Endothelial cell of umbilical vein (primary cell): Measurements from ENCODE around the gene RNF146. TPM values are rescaled to one million over a fixed set of nuclear protein-coding genes. Genes with fewer than 3 reads are reported as not detected.
"Not testable (repeated sequence)": the region's sequence is repeated elsewhere in the genome, so short reads cannot be mapped to it uniquely, and the experiment has no call there.

ENCODE experiments used
- BruUV-seq: library from RNA; stranded (reverse); fragments of 400-500 nt; replicated peaks from 2 replicates; lab custom pipeline; 2021; lab: Mats Ljungman, UMichigan
- CTCF ChIA-PET: fragments of 300-600, 350-600 bp; sonication (Branson Sonifier 250); formaldehyde crosslinking; loops from one replicate; lab custom pipeline; 2021; ENCODE audit warnings: antibody characterized with exemption, inconsistent platforms; lab: Charles Lee
- POLR2A ChIA-PET: fragments of 300-600, 350-600 bp; sonication (Branson Sonifier 250); formaldehyde crosslinking; loops from one replicate; lab custom pipeline; 2021; ENCODE audit warnings: antibody characterized with exemption, inconsistent platforms; lab: Charles Lee
- DNase-seq: peaks from one replicate; pipeline ENCODE4 v3.0.0-alpha.2; 2011; ENCODE audit warnings: low read depth, low spot score
- FAIRE-seq: peaks from 2 replicates; lab custom pipeline; 2011; peaks lifted over from hg19 to GRCh38; lab: Jason Lieb, UNC
- H2AFZ ChIP-seq: 2 replicates; pipeline ENCODE4 v1.6.0; 2012; ENCODE audit warnings: low read depth, low read length, control low read depth, inconsistent platforms
- H3K27ac ChIP-seq: 2 replicates; pipeline ENCODE4 v1.5.1; 2011; ENCODE audit warnings: low read depth, mild to moderate bottlenecking, control low read depth, low read length, moderate library complexity; ENCODE audit not compliant: insufficient read depth
- H3K27me3 ChIP-seq, 2 experiments: 2 replicates each; pipeline versions ENCODE4 v1.6.0 to v1.6.1; 2011; ENCODE audit warnings: low read length in 2 of 2, mixed read lengths in 1 of 2; ENCODE audit not compliant: control insufficient read depth in 2 of 2, insufficient read depth in 2 of 2
- H3K36me3 ChIP-seq, 2 experiments: 2 replicates in 1 of 2; 3 replicates in 1 of 2; pipeline ENCODE4 v1.5.1; 2011; ENCODE audit warnings: low read length in 2 of 2, mild to moderate bottlenecking in 1 of 2, moderate library complexity in 1 of 2; ENCODE audit not compliant: control insufficient read depth in 2 of 2, insufficient read depth in 2 of 2; ENCODE audit errors: extremely low read depth in 1 of 2
- H3K4me1 ChIP-seq: 3 replicates; pipeline ENCODE4 v1.5.1; 2011; ENCODE audit warnings: mild to moderate bottlenecking, low read length; ENCODE audit not compliant: control insufficient read depth, insufficient read depth; ENCODE audit errors: extremely low read depth
- H3K4me2 ChIP-seq: 2 replicates; pipeline ENCODE4 v1.6.1; 2011; ENCODE audit warnings: low read length, control low read depth, mixed read lengths; ENCODE audit not compliant: insufficient read depth
- H3K4me3 ChIP-seq, 3 experiments: fragments of 200-600 bp in 1 of 3; sonication (generic), shearing (Covaris generic) in 1 of 3; replicated peaks in 1 of 3; 2 replicates each; pipeline ENCODE4 v1.5.1; 2011 to 2016; ENCODE audit warnings: control low read depth in 3 of 3, low read length in 3 of 3, mild to moderate bottlenecking in 2 of 3, inconsistent platforms in 1 of 3, low read depth in 1 of 3, moderate library complexity in 1 of 3; ENCODE audit not compliant: insufficient read depth in 1 of 3
- H3K79me2 ChIP-seq: 2 replicates; pipeline ENCODE4 v1.6.0; 2012; ENCODE audit warnings: low read length, inconsistent platforms; ENCODE audit not compliant: control insufficient read depth, insufficient read depth
- H3K9ac ChIP-seq: replicated peaks from 2 replicates; pipeline ENCODE3; 2011; ENCODE audit warnings: low read length, control low read depth; ENCODE audit not compliant: insufficient read depth; ENCODE audit errors: extremely low read depth
- H3K9me1 ChIP-seq: replicated peaks from 3 replicates; pipeline ENCODE4 v1.6.0; 2011; ENCODE audit warnings: mild to moderate bottlenecking, low read length; ENCODE audit not compliant: control insufficient read depth, insufficient read depth; ENCODE audit errors: extremely low read depth
- H3K9me3 ChIP-seq: replicated peaks from 2 replicates; pipeline ENCODE4 v1.5.1; 2012; ENCODE audit warnings: low read length, inconsistent platforms; ENCODE audit not compliant: control insufficient read depth, insufficient read depth
- H4K20me1 ChIP-seq: replicated peaks from 2 replicates; pipeline ENCODE3; 2011; ENCODE audit warnings: mild to moderate bottlenecking, low read length; ENCODE audit not compliant: control insufficient read depth, insufficient read depth; ENCODE audit errors: extremely low read depth
- EZH2 ChIP-seq: IDR thresholded peaks from 2 replicates; pipeline ENCODE4 v1.6.1; 2012; ENCODE audit warnings: borderline replicate concordance, low read depth, mild to moderate bottlenecking, moderate library complexity, low read length, inconsistent platforms; ENCODE audit not compliant: severe bottlenecking
- FOS ChIP-seq: IDR thresholded peaks from 2 replicates; pipeline ENCODE4 v1.6.1; 2011; ENCODE audit warnings: mild to moderate bottlenecking, low read length, moderate library complexity, borderline replicate concordance; ENCODE audit not compliant: insufficient read depth
- GATA2 ChIP-seq: IDR thresholded peaks from 2 replicates; pipeline ENCODE4 v1.7.0; 2011; ENCODE audit warnings: low read depth, mild to moderate bottlenecking, moderate library complexity, mixed read lengths, low read length; ENCODE audit not compliant: insufficient read length, insufficient read depth
- JUN ChIP-seq: IDR thresholded peaks from 2 replicates; pipeline ENCODE4 v1.6.1; 2011; ENCODE audit warnings: borderline replicate concordance, low read depth; ENCODE audit not compliant: insufficient read length, insufficient read depth
- MYC ChIP-seq: IDR thresholded peaks from one replicate; pipeline ENCODE4 v1.6.1; 2011; ENCODE audit warnings: mild to moderate bottlenecking, low read depth, low read length
- POLR2A ChIP-seq: IDR thresholded peaks from 2 replicates; pipeline ENCODE4 v1.6.1; 2012; ENCODE audit warnings: low read depth, mild to moderate bottlenecking, control low read depth, low read length
- POLR2AphosphoS5 ChIP-seq: IDR thresholded peaks from 2 replicates; pipeline ENCODE4 v1.6.1; 2012; ENCODE audit warnings: low read depth, mild to moderate bottlenecking, control low read depth, low read length, moderate library complexity; ENCODE audit not compliant: insufficient read depth
- dilution Hi-C: fragments of 300-500 bp; cut with MboI; formaldehyde crosslinking; loops from one replicate; pipeline ENCODE4 v1.15.0; 2019; ENCODE audit warnings: low sequenced_read_pairs; ENCODE audit not compliant: extremely low pct_ligation_motif_present
- intact Hi-C: fragments of 100-400 bp; cut with micrococcal nuclease; formaldehyde crosslinking; loops from one replicate; pipeline ENCODE4 v1.10.0; 2022
- polyA plus RNA-seq, 4 experiments: library from polyadenylated mRNA; depleted of rRNA in 3 of 4; stranded (reverse) in 3 of 4; unstranded in 1 of 4; fragments of >200 nt; gene quantifications; 2 replicates each; pipeline versions ENCODE4 v1.2.1 to v1.2.3, GENCODE V29; 2011 to 2012; ENCODE audit warnings: missing spikeins in 1 of 4
- total RNA-seq: library from RNA; stranded (reverse); gene quantifications from 2 replicates; pipeline ENCODE4 v1.2.3, GENCODE V29; 2021
- TF ChIP-seq, protein P1 (sequence below), 2 donors: IDR thresholded peaks; 1 replicate in 1 of 2; 2 replicates in 1 of 2; pipeline ENCODE4 v1.5.1; 2011; ENCODE audit warnings: low read length in 2 of 2, mild to moderate bottlenecking in 2 of 2, moderate library complexity in 2 of 2, control low read depth in 1 of 2, inconsistent platforms in 1 of 2, low read depth in 1 of 2; ENCODE audit not compliant: insufficient read depth in 1 of 2; ENCODE audit errors: extremely low read depth in 1 of 2
- TF ChIP-seq, protein P2 (sequence below): IDR thresholded peaks from 2 replicates; pipeline ENCODE4 v1.6.1; 2011; ENCODE audit not compliant: insufficient read depth, insufficient read length

Gene RNF146
- total and polyA plus RNA-seq, 2 donors (not counting 3 experiments of a cell fraction or from before 2014, with no cell fraction given) = 37.5 to 48.1 TPM

DNA sequence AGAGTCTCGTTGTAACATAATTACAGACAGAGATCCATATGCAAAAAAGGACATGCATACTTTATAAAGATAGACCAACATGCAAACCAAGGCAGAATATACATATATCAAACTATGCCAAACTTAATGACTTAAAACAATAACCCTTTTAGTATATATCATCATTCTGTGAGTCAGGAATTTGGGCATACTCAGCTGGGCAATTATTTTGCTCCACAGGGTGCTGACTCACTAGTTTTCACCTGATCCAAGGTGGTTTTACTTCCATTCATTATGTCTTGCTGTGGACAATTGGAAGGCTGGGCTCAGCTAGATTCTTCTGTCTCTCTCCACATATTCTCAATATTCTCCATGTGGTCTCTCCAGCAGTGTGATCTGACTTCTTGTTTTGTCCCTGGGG, 41.2 kb upstream of the RNF146 start:
- BruUV-seq = no TSS peak

DNA sequence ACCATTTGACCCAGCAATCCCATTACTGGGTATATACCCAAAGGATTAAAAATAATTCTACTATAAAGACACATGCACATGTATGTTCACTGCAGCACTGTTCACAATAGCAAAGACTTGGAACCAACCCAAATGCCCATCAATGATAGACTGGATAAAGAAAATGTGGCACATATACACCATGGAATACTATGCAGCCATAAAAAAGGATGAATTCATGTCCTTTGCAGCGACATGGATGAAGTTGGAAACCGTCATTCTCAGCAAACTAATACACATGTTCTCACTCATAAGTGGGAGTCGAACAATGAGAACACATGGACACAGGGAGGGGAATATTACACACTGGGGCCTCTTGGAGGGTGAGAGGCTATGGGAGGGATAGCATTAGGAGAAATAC, 32.8 kb upstream of the RNF146 start:
- H3K4me2 ChIP-seq, H3K4me3 ChIP-seq, H3K27me3 ChIP-seq, BruUV-seq, intact Hi-C loops, CTCF ChIA-PET, H3K27ac ChIP-seq, H3K36me3 ChIP-seq, H2AFZ ChIP-seq, FAIRE-seq, H3K9ac ChIP-seq, H3K9me1 ChIP-seq, H3K9me3 ChIP-seq, H4K20me1 ChIP-seq, dilution Hi-C loops, H3K4me1 ChIP-seq, H3K79me2 ChIP-seq, POLR2A ChIA-PET, DNase-seq: not testable (repeated sequence)

More for the DNA sequence above, 41.2 kb upstream of the RNF146 start:
- CTCF ChIA-PET = no interaction called here
- TF ChIP-seq POLR2A (no peak), JUN (no peak), EZH2 (no peak), FOS (no peak), MYC (no peak), POLR2AphosphoS5 (no peak), GATA2 (no peak)
- TF ChIP-seq, protein P1, sequence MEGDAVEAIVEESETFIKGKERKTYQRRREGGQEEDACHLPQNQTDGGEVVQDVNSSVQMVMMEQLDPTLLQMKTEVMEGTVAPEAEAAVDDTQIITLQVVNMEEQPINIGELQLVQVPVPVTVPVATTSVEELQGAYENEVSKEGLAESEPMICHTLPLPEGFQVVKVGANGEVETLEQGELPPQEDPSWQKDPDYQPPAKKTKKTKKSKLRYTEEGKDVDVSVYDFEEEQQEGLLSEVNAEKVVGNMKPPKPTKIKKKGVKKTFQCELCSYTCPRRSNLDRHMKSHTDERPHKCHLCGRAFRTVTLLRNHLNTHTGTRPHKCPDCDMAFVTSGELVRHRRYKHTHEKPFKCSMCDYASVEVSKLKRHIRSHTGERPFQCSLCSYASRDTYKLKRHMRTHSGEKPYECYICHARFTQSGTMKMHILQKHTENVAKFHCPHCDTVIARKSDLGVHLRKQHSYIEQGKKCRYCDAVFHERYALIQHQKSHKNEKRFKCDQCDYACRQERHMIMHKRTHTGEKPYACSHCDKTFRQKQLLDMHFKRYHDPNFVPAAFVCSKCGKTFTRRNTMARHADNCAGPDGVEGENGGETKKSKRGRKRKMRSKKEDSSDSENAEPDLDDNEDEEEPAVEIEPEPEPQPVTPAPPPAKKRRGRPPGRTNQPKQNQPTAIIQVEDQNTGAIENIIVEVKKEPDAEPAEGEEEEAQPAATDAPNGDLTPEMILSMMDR (IDR thresholded peaks at IDR 0.05; ENCODE audit: extremely low read depth in 1 of 2, insufficient read depth in 1 of 2, low read depth in 1 of 2, low read length in 2 of 2) = no peak
- TF ChIP-seq, protein P2, sequence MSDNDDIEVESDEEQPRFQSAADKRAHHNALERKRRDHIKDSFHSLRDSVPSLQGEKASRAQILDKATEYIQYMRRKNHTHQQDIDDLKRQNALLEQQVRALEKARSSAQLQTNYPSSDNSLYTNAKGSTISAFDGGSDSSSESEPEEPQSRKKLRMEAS = no peak
- Histone ChIP-seq H3K4me1 (no peaks in the 10 kb centered on the region), H4K20me1 (no peaks in the 10 kb centered on the region), H3K27ac (no peak overlapping the region), H3K4me3 (no peak overlapping the region), H3K9me3 (no peaks in the 10 kb centered on the region), H3K36me3 (no peaks in the 10 kb centered on the region), H3K9ac (no peak overlapping the region), H3K4me2 (no peak overlapping the region), H3K27me3 (peaks cover 0 to 2% of the 10 kb centered on the region in 2 experiments), H3K9me1 (no peaks in the 10 kb centered on the region), H2AFZ (no peak overlapping the region), H3K79me2 (no peaks in the 10 kb centered on the region)
- DNase-seq (no peak), FAIRE-seq (no peak)
- intact Hi-C loops (no loop called here), dilution Hi-C loops (no loop called here)
- POLR2A ChIA-PET = no interaction called here
